B cell (primary cell): ENCODE measurements around the gene ANKRD30A. TPM values are rescaled to one million over a fixed set of nuclear protein-coding genes. Genes with fewer than 3 reads are reported as not detected.

Source experiments
- ATAC-seq: fragments of 200-7000 bp; cut with Tn5 transposase; one replicate; pipeline ENCODE4 v1.10.0; 2021; ENCODE audit warnings: low read depth, mild to moderate bottlenecking, moderate number of reproducible peaks, moderate library complexity
- CTCF ChIA-PET: fragments of 350-600 bp; sonication (Branson Sonifier 250); formaldehyde crosslinking; loops from one replicate; lab custom pipeline; 2021; ENCODE audit warnings: antibody characterized with exemption, inconsistent platforms; lab: Charles Lee
- POLR2A ChIA-PET: fragments of 350-600 bp; sonication (Branson Sonifier 250); formaldehyde crosslinking; loops from one replicate; lab custom pipeline; 2021; ENCODE audit warnings: antibody characterized with exemption; lab: Charles Lee
- DNase-seq: peaks from one replicate; pipeline ENCODE4 v3.0.0; 2013
- H2AFZ ChIP-seq: 2 replicates; pipeline ENCODE4 v1.6.1; 2012; ENCODE audit warnings: mild to moderate bottlenecking, low read depth, low read length; ENCODE audit not compliant: insufficient read depth, poor library complexity, severe bottlenecking
- H3K27ac ChIP-seq, 2 donors: 1 replicate in 1 of 2; 2 replicates in 1 of 2; pipeline ENCODE4 v1.5.1; 2012 to 2013; ENCODE audit warnings: low read length in 2 of 2, mild to moderate bottlenecking in 2 of 2, moderate library complexity in 1 of 2
- H3K27me3 ChIP-seq, 4 experiments: fragments of 200-600 bp in 1 of 4; sonication (generic) in 1 of 4; replicated peaks in 1 of 4; 1 replicate in 2 of 4; 2 replicates in 2 of 4; pipeline versions ENCODE4 v1.6.1 to v1.7.0; 2013 to 2016; ENCODE audit warnings: low read length in 3 of 4, mild to moderate bottlenecking in 2 of 4, mixed read lengths in 1 of 4, moderate library complexity in 1 of 4; ENCODE audit not compliant: insufficient read depth in 4 of 4, control insufficient read depth in 3 of 4; ENCODE audit errors: control extremely low read depth in 1 of 4
- H3K36me3 ChIP-seq, 2 experiments: replicated peaks in 1 of 2; 1 replicate in 1 of 2; 2 replicates in 1 of 2; pipeline versions ENCODE4 v1.6.1 to v1.7.1; 2013; ENCODE audit warnings: low read length in 1 of 2; ENCODE audit not compliant: insufficient read depth in 2 of 2, control insufficient read depth in 1 of 2; ENCODE audit errors: control extremely low read depth in 1 of 2, extremely low read depth in 1 of 2
- H3K4me1 ChIP-seq, 2 donors: fragments of 200-600 bp in 1 of 2; sonication (generic) in 1 of 2; 1 replicate in 1 of 2; 2 replicates in 1 of 2; pipeline versions ENCODE4 v1.5.1 to v1.6.1; 2013 to 2017; ENCODE audit warnings: low read length in 2 of 2; ENCODE audit not compliant: control insufficient read depth in 2 of 2, insufficient read depth in 2 of 2
- H3K4me2 ChIP-seq: replicated peaks from 2 replicates; pipeline ENCODE3; 2012; ENCODE audit warnings: mild to moderate bottlenecking, low read depth, low read length; ENCODE audit not compliant: poor library complexity, severe bottlenecking
- H3K4me3 ChIP-seq, 5 experiments: fragments of 200-600 bp in 1 of 5; sonication (generic) in 1 of 5; 1 replicate in 3 of 5; 2 replicates in 2 of 5; pipeline versions ENCODE4 v1.5.1 to v1.7.0; 2011 to 2016; ENCODE audit warnings: low read length in 4 of 5, mild to moderate bottlenecking in 4 of 5, low read depth in 2 of 5, control low read depth in 1 of 5, moderate library complexity in 1 of 5; ENCODE audit not compliant: insufficient read depth in 1 of 5; ENCODE audit errors: control extremely low read depth in 1 of 5, extremely low read depth in 1 of 5
- H3K79me2 ChIP-seq: fragments of 200-600 bp; sonication (generic); one replicate; pipeline ENCODE4 v1.6.0; 2016; ENCODE audit warnings: low read length; ENCODE audit not compliant: control insufficient read depth, insufficient read depth
- H3K9ac ChIP-seq: fragments of 200-600 bp; sonication (generic); 2 replicates; pipeline ENCODE4 v1.6.1; 2017; ENCODE audit warnings: mild to moderate bottlenecking, low read length, moderate library complexity
- H3K9me3 ChIP-seq, 3 donors: one replicate each; pipeline versions ENCODE4 v1.6.1 to v1.7.1; 2013; ENCODE audit warnings: low read length in 2 of 3; ENCODE audit not compliant: control insufficient read depth in 2 of 3, insufficient read depth in 1 of 3; ENCODE audit errors: control extremely low read depth in 1 of 3
- H4K20me1 ChIP-seq: 2 replicates; pipeline ENCODE4 v1.6.0; 2012; ENCODE audit warnings: mild to moderate bottlenecking, low read length; ENCODE audit not compliant: insufficient read depth, control insufficient read depth, poor library complexity, severe bottlenecking
- H3K27ac Mint-ChIP-seq: one replicate; pipeline ENCODE4 v1.8.0; 2021; ENCODE audit warnings: mixed read lengths
- H3K27me3 Mint-ChIP-seq: one replicate; pipeline ENCODE4 v1.8.0; 2021; ENCODE audit warnings: mixed read lengths
- H3K4me1 Mint-ChIP-seq: one replicate; pipeline ENCODE4 v1.8.0; 2021; ENCODE audit warnings: mixed read lengths
- H3K4me3 Mint-ChIP-seq: one replicate; pipeline ENCODE4 v1.8.0; 2021; ENCODE audit warnings: mixed read lengths
- H3K9me3 Mint-ChIP-seq: one replicate; pipeline ENCODE4 v1.8.0; 2022; ENCODE audit warnings: mixed read lengths; ENCODE audit not compliant: insufficient read depth
- CTCF ChIP-seq: fragments of 200-600 bp; IDR thresholded peaks from one replicate; pipeline ENCODE4 v1.8.0; 2022; ENCODE audit warnings: antibody characterized with exemption, mild to moderate bottlenecking
- EZH2 ChIP-seq: IDR thresholded peaks from 2 replicates; pipeline ENCODE4 v1.6.1; 2012; ENCODE audit warnings: borderline replicate concordance, low read depth, mild to moderate bottlenecking, moderate library complexity, low read length; ENCODE audit not compliant: insufficient read depth, poor library complexity, severe bottlenecking
- WGBS: methylation state at CpG from one replicate; pipeline ENCODE4 v1.1.5; 2013; ENCODE audit warnings: missing lambda C conversion rate; ENCODE audit not compliant: insufficient coverage; 5-methylcytosine and 5-hydroxymethylcytosine counted together
- intact Hi-C: fragments of 100-400 bp; cut with micrococcal nuclease; formaldehyde crosslinking; loops from one replicate; pipeline ENCODE4 v1.10.0; 2022
- polyA plus RNA-seq: library from polyadenylated mRNA; depleted of rRNA; stranded (reverse); fragments of >200 nt; gene quantifications from 2 replicates; pipeline ENCODE4 v1.2.3, GENCODE V29; 2012
- total RNA-seq, 2 donors: library from RNA; stranded (reverse); fragments of 120-200 nt in 1 of 2; gene quantifications; 1 replicate in 1 of 2; 2 replicates in 1 of 2; pipeline versions ENCODE4 v1.2.3 to v1.2.4, GENCODE V29; 2013 to 2022

ANKRD30A gene
- total and polyA plus RNA-seq, 2 donors (not counting 1 experiment from before 2014, with no cell fraction given): not detected

GRCh38 chr10:37222046-37222445 is 96.6 kb downstream of the ANKRD30A start:
- H3K4me2 ChIP-seq: no peak overlapping the region
- DNase-seq: no peak
- Mint-ChIP-seq H3K4me1 (no peaks in the 10 kb centered on the region), H3K27me3 (no peaks in the 10 kb centered on the region), H3K9me3 (peaks cover 3% of the 10 kb centered on the region), H3K27ac (no peak overlapping the region), H3K4me3 (no peak overlapping the region)
- H3K4me1 ChIP-seq: no peaks in the 10 kb centered on the region
- H3K27me3 ChIP-seq: no peaks in the 10 kb centered on the region
- no peak overlapping the region for H3K4me3 ChIP-seq
- no peak overlapping the region for H2AFZ ChIP-seq
- intact Hi-C loops: no loop called here
- H3K9me3 ChIP-seq: peaks cover 0 to 3% (median 0%) of the 10 kb centered on the region in 3 donors
- ChIA-PET POLR2A (no interaction called here), CTCF (no interaction called here)
- WGBS: no CpG with 5 or more reads among the region's 2 CpGs
- ATAC-seq: no peak
- no peak overlapping the region for H3K9ac ChIP-seq
- no peaks in the 10 kb centered on the region for H3K79me2 ChIP-seq
- TF ChIP-seq EZH2: no peak
- no peak for TF ChIP-seq CTCF
- no peaks in the 10 kb centered on the region for H4K20me1 ChIP-seq
- no peaks in the 10 kb centered on the region for H3K36me3 ChIP-seq
- H3K27ac ChIP-seq: no peak overlapping the region

GRCh38 chr10:37225163-37225562 is 99.8 kb downstream of the ANKRD30A start:
- POLR2A ChIA-PET: no interaction called here
- no peaks in the 10 kb centered on the region for H3K4me1 ChIP-seq
- Mint-ChIP-seq H3K4me3 (no peak overlapping the region), H3K27ac (no peak overlapping the region), H3K9me3 (peaks cover 3% of the 10 kb centered on the region), H3K27me3 (no peaks in the 10 kb centered on the region), H3K4me1 (no peaks in the 10 kb centered on the region)
- no peak overlapping the region for H3K9ac ChIP-seq
- TF ChIP-seq EZH2: no peak
- TF ChIP-seq CTCF: no peak
- no peaks in the 10 kb centered on the region for H3K36me3 ChIP-seq
- no peak overlapping the region for H3K27ac ChIP-seq
- ATAC-seq (no peak), DNase-seq (no peak)
- CTCF ChIA-PET: no interaction called here
- peaks cover 0 to 2% (median 0%) of the 10 kb centered on the region in 3 donors for H3K9me3 ChIP-seq
- H3K27me3 ChIP-seq: no peaks in the 10 kb centered on the region
- H4K20me1 ChIP-seq: no peaks in the 10 kb centered on the region
- H3K79me2 ChIP-seq: no peaks in the 10 kb centered on the region
- no CpG with 5 or more reads among the region's 2 CpGs for WGBS
- no peak overlapping the region for H2AFZ ChIP-seq
- H3K4me2 ChIP-seq: no peak overlapping the region
- intact Hi-C loops: no loop called here
- H3K4me3 ChIP-seq: no peak overlapping the region
